Left renal cortex interstitium (tissue), 4 donors: ENCODE data around the gene ZNF467. TPM values are rescaled to one million over a fixed set of nuclear protein-coding genes. Genes with fewer than 3 reads are reported as not detected.

ENCODE experiments used
- DNase-seq, 4 donors: peaks; one replicate each; pipeline ENCODE4 v3.0.0-alpha.2; 2013; ENCODE audit warnings: low read depth in 4 of 4, low spot score in 2 of 4, missing footprints in 1 of 4
- polyA plus RNA-seq, 4 donors: library from polyadenylated mRNA; unstranded; fragments of 120-200 nt; gene quantifications; one replicate each; pipeline ENCODE4 v1.2.1, GENCODE V29; 2013; ENCODE audit not compliant: insufficient read length in 4 of 4

The ZNF467 gene, protein sequence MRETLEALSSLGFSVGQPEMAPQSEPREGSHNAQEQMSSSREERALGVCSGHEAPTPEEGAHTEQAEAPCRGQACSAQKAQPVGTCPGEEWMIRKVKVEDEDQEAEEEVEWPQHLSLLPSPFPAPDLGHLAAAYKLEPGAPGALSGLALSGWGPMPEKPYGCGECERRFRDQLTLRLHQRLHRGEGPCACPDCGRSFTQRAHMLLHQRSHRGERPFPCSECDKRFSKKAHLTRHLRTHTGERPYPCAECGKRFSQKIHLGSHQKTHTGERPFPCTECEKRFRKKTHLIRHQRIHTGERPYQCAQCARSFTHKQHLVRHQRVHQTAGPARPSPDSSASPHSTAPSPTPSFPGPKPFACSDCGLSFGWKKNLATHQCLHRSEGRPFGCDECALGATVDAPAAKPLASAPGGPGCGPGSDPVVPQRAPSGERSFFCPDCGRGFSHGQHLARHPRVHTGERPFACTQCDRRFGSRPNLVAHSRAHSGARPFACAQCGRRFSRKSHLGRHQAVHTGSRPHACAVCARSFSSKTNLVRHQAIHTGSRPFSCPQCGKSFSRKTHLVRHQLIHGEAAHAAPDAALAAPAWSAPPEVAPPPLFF
- 10 to 100 TPM; 24.9 to 39.2 (median 36.2) TPM for polyA plus RNA-seq

DNA sequence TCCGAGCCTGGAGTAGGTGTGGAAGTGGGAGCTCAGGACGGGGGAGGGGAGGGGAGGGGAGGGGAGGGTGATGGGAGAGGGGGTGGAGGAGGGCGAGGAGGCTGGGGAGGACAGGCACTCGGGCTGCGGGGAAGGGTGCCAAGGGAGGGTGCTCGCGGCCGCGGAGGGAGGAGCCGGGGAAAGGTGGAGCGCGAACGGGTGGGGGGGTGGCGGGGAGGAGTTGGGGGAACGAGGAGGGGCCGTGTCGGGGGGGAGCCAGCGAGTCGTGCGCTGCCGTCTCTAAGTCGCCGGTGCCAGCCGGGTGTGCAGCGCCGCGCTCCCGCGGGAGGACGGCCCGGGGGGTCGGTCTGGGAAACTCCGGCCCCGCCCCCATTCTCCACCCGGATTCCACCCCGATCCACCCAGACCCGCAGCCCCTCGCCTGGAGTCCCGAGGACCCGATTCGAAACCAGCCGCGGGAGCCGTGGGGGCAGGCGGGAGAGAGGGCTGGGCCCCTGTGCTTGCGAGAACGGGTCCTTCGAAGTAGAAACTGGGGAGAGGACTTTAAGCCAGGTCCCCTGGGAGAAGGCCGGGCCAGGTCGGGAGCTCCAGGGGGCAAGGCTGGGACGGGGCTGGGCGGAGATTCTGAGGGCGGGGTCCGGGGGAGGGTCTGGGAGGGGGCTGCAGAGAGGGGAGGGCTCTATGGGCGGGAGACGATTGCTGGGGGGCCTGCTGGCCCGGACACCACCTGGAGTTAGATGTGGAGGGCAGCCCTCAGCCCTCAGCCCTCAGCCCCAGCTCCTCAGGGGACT is at the start of gene ZNF467:
Gene ZNF467, minus strand, starts transcription at position 143 of the 791 bp plus-strand sequence. CDS start 2,556 bp downstream, outside the sequence.
- peak in 1 of 4 donors; percentile 46 for DNase-seq

DNA sequence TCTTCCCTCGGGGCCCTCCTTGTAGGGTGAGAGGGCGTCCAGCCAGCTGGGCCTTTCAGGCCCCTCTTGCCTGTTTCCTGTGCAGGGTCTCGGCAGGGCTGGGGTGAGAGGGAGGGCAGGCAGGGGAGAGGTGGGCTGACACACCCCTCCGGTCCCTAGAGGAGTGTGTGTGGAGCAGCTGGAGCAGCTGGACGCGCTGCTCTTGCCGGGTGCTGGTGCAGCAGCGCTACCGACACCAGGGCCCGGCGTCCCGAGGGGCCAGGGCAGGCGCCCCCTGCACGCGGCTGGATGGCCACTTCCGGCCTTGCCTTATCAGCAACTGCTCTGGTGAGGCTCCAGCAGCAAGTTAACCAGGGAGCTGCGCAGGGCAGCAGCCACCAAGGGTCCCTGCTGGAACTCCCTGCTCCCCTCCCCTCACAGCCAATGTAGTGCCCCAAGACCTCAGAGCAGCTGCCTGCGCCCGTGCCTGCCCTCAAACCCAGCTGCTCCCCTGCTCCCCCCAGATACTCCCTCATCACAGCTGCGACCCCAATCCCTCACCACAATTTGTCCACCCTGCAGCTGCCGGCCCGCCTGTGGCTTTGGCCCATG is 49.1 kb upstream of the ZNF467 start:
- DNase-seq: no peak

DNA sequence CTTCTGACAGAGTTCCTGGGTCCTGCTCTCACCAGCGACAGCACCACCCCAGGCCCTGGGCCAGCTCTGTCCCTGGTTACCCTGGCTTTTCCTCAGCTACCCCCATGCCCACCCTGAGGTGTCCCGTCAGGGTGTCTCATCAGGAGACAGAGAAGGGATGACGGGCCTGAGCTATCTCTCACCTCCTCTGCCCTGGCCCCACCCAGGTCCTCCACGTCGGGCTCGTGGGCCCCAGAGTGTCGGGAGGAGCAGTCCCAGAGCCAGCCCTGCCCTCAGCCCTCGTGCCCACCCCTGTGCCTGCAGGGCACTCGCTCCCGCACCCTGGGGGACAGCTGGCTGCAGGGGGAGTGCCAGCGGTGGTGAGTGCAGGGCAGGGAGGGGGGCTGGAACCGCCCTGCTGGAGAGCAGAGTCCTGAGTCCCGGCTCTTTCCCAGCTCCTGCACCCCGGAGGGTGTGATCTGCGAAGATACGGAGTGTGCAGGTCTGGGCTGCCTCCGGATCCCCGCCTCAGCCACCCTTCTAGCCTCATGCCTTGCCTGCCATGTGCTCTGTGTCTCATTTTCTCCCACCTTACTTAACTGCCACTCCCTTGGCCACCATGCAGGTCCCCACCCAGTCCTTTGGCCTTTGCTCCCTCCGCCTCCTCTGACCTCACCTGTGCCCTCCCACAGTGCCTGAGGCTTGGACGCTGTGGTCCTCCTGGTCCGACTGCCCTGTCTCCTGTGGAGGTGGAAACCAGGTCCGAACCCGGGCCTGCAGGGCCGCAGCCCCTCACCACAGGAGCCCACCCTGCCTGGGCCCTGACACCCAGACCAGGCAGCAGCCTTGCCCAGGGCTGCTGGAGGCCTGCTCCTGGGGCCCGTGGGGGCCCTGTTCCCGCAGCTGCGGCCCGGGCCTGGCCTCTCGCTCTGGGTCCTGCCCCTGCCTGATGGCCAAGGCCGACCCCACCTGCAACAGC is 48.1 kb upstream of the ZNF467 start:
- no peak for DNase-seq

DNA sequence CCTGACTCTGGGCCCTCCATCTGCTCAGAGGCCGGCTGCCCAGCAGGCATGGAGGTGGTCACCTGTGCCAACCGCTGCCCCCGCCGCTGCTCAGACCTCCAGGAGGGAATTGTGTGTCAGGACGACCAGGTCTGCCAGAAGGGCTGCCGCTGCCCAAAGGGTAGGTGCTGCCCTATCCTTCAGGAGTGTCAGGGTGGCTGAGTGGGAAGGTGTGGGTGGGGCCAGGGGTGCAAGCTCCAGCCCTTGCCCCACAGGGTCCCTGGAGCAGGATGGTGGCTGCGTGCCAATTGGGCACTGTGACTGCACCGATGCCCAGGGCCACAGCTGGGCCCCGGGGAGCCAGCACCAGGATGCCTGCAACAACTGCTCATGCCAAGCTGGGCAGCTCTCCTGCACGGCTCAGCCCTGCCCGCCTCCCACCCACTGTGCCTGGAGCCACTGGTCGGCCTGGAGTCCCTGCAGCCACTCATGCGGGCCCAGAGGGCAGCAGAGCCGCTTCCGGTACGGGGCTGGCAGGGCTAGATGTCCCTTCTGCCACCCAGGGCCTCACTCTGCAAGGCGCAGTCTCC is 47.3 kb upstream of the ZNF467 start:
- DNase-seq: no peak

DNA sequence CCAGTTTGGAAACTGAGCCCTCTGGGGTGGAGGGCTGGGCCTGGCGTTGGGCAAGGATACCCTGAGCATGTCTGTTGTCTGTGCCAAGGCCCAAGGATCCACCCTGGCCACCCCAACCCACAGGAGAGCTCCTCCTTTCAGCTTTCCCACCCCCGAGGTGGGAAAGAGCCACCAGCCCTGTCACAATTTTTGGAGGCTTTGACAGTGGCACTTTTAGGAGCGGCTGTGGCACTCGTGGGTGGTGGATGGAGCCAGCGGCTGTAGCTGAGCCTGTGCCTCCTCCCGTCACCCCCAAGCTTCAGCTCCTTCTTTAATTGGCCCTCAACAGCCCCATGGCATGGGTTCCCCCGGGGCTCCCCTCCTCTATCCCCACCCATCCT is 46.6 kb upstream of the ZNF467 start:
- no peak for DNase-seq

DNA sequence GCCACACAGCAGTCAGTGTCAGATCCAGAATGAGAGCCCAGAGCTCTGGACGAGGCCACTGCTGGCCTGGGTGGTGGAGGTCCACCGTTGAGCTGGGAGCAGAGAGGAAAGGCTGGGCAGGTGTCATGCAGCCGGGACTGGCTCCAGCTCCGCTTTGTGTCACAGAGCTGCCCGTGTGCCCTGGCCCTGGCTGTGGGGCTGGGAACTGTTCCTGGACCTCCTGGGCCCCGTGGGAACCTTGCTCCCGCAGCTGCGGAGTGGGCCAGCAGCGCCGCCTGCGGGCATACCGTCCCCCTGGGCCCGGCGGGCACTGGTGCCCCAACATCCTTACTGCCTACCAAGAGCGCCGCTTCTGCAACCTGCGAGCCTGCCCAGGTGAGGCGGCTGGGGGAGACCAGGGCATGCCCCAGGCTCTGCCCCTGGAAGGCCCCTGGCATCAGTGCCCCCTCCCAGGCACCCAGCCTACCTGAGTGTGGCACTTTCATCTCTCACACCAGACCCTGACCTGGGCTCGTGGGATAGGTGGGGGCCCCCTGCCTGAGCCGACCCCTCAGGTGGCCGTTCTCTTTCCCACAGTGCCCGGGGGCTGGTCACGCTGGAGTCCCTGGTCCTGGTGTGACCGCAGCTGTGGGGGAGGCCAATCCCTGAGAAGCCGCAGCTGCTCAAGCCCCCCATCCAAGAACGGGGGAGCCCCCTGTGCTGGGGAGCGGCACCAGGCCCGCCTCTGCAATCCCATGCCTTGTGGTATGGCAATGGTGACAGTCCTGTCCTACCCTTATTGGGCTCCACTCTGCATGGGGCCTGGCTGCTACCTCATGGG is 46.0 kb upstream of the ZNF467 start:
- DNase-seq: no peak

DNA sequence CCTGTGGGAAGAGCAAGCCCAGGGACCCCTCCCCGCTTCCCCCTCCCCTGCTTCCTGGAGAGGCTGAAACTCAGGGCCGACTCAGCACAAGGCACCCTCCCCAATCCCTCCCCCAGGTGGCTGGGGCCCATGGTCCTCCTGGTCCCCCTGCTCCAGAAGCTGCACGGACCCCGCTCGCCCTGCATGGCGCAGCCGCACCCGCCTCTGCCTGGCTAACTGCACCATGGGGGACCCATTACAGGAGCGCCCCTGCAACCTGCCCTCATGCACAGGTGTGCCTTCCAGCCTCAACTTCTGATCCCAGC is 45.1 kb upstream of the ZNF467 start:
- no peak for DNase-seq

DNA sequence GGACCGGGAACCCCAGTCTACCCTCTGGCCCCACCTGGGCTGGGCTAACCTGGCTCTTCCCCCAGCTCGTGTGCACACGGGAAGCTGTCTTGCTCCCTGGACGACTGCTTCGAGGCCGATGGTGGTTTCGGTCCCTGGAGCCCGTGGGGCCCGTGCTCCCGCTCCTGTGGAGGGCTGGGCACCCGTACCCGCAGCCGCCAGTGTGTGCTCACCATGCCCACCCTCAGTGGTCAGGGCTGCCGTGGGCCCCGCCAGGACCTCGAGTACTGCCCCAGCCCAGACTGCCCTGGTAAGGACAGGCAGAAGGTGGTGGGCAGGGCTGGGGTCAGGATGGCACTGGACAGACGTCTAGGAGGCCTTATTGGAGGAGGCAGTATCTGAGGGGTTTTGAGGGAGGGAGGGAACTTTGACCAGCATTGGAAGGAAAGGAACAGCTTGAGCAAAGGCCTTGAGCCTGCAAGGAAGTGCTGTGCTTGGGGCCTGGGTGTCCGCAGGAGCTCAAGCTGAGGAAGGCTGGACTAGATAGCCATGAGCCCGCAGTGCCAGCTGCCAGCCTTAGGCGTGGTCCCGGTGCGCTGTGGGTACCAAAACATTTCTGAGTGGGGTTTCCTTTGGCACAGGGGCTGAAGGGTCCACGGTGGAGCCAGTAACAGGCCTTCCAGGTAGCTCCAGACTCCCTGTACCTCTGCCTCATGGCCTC is 44.6 kb upstream of the ZNF467 start:
- no peak for DNase-seq

DNA sequence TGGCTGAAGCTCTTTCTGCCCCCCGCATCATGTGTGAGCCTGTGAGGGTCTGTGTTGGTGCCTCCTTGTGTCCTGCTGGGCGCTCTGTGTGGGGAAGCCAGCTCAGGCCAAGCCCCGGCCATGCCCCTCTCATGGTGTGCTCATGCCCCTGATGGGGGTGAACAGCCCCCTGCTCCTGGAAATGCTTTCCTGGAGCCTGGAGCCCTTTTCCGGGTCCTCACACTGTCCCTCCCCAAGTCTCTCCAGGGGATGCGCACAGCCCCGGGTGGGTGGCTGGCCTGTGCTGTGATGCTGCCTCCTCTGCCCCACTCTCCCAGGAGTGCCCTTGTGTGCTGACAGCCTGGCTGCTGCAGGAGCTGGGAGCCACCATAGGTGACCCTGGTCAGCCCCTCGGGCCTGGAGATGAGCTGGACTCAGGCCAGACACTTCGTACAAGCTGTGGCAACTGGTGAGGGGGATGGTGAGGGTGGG is 43.9 kb upstream of the ZNF467 start:
- no peak for DNase-seq

DNA sequence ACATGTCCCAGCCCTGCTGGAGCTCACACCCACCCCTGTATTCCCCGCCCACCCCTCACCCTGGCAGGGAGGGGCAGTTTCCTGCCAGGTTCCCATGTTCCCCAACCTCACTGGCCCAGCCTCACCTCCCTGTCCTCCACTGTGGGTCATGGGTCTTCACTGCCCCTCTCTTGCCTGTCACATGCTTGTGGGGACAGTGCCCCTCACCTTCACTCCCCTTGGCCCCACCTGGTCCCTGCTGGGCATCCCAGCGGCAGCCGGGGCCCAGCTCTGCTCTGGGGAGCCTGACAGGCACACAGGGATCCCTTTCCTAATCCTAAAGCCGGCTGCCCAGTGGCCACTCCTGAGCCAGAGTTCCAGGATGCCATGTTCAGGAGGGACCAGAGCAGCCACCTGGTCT is 43.4 kb upstream of the ZNF467 start:
- DNase-seq: no peak

DNA sequence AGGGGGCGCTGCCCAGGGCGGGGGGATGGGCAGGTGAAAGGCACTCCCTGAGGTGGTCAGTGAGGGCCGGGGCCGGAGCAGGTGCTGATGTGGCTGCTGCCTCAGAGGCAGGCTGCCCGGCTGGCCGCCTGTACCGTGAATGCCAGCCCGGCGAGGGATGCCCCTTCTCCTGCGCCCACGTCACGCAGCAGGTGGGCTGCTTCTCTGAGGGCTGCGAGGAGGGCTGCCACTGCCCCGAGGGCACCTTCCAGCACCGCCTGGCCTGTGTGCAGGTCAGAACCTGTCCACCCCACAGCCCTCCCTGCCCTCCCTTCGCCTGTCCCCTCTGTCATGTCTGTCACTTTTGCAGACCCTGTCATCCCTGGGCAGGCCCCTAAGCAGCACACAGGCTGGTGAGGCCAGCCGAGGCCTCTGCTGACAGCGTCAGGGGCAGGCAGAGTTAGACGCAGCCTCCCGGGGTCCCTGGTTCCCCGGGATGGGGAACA is 42.9 kb upstream of the ZNF467 start:
- no peak for DNase-seq

DNA sequence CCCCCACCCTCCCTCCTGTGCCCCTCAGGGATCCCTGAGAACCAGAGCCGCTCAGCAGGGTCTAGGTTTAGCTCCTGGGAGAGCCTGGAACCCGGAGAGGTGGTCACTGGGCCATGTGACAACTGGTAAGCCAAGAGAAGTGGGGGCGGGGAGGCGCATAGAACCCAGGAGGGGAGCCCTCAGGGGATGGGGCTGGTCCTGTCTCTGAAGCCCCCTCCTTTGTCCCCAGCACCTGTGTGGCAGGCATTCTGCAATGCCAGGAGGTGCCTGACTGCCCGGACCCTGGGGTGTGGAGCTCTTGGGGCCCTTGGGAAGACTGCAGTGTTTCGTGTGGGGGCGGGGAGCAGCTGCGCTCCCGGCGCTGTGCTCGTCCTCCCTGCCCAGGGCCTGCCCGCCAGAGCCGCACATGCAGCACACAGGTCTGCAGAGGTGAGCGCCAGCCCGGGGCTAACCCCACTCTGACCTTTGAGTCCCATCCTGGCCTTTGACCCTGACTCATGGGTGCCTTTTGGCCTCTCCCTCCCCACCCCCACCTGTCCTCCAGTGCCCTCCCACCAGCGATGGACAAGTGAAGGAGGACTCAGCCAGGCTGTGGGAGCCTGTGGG is 42.4 kb upstream of the ZNF467 start:
- DNase-seq: no peak

DNA sequence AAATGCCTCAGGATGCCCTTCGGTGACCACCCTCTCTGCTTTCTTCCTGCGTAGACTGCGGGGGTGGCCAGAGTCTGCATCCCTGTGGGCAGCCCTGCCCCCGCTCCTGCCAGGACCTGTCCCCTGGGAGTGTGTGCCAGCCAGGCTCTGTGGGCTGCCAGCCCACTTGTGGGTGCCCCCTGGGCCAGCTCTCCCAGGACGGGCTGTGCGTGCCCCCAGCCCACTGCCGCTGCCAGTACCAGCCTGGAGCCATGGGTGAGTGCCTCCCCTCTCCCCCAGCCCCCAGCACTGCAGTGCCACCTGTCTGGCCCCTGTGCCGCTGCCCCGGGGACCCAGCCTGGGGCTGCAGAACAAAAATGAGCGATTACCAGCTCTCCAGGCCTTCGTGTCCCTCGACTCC is 41.7 kb upstream of the ZNF467 start:
- DNase-seq: no peak

DNA sequence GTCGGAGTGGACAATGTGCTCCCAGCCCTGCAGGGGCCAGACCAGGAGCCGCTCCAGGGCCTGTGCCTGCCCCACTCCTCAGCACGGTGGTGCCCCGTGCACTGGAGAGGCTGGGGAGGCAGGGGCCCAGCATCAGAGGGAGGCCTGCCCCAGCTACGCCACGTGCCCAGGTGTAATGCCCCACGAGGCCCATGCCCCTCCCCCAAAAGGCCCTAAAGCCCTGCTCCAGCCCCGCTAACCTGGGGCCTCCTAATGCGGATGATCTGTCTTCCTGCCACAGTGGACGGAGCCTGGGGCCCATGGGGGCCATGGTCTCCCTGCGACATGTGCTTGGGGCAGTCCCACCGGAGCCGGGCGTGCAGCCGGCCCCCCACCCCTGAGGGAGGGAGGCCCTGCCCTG is 41.1 kb upstream of the ZNF467 start:
- no peak for DNase-seq

DNA sequence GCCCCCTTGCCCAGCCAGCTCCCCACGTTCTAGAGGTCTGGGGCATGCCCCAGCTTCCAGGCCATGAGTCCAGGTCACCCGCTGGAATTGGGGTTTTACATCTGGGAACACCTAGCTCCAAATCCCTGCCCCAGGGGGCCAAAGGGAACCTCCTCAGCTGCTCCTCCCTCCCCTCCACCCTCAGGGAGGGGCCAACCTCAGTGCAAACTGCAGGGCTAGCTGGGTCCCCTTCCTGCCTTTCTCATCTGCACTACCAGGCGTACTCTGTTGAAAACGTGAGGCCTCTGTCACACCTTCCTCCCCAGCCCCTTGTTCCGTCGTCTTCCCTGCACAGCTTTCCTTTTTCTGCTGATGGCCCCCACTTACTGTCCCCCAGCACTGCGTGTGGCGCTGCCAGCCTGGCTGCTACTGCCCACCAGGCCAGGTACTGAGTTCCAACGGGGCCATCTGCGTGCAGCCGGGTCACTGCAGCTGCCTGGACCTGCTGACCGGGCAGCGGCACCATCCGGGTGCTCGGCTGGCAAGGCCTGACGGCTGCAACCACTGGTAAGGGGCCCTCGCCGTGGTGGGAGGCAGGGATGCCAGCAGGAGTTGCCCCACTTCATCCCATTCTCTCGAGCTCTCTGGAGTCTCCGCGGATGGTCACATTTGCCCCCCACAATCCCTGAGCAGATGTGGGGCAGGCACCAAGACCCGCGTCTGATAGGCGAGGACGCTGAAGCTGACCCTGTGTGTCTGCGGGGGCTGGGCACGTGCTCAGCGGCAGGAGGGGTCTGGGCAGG is 40.1 kb upstream of the ZNF467 start:
- DNase-seq: no peak

DNA sequence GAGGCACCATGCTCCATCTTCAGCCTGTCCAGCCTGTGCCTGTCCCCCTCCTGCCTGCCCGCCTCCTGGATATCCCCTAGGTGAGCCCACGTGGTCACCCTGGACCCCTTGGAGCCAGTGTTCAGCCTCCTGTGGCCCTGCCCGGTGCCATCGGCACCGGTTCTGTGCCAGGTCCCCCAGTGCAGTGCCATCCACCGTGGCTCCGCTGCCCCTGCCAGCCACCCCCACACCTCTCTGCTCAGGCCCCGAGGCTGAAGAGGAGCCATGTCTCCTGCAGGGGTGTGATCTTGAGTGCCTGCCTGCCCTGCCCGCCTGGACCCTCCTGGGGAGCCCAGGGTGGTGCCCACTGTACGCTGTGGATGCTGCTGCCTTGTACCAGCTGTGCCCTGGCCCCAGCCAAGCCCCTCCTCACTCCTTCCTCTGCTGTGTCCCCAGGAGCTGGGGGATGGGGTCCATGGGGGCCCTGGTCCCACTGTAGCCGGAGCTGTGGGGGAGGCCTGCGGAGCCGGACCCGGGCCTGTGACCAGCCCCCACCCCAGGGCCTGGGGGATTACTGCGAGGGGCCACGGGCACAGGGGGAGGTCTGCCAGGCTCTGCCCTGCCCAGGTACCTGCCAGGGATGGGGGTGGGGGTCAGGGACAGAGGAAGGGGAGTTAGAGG is 38.6 kb upstream of the ZNF467 start:
- no peak for DNase-seq
